GM12878 (cell line): ENCODE data around the gene DMAC2. TPM values are rescaled to one million over a fixed set of nuclear protein-coding genes. Genes with fewer than 3 reads are reported as not detected.

Experiments
- ATAC-seq: fragments of 200-7000 bp; cut with Tn5 transposase; 3 replicates; pipeline ENCODE4 v1.9.1; 2020; ENCODE audit warnings: mild to moderate bottlenecking, moderate library complexity
- BruUV-seq: library from RNA; stranded (reverse); fragments of 400-500 nt; replicated peaks from 2 replicates; lab custom pipeline; 2021; lab: Mats Ljungman, UMichigan
- CTCF ChIA-PET: fragments of 300-600 bp; sonication (Branson Sonifier 250); formaldehyde crosslinking; extraction: SDS; loops from one replicate; lab custom pipeline; 2021; ENCODE audit warnings: inconsistent platforms; lab: Yijun Ruan, JAX
- POLR2A ChIA-PET: fragments of 350-600 bp; formaldehyde crosslinking; extraction: SDS; loops from one replicate; lab custom pipeline; 2021; ENCODE audit warnings: inconsistent platforms; lab: Charles Lee
- RAD21 ChIA-PET: fragments of 300-600 bp; sonication (Branson Sonifier 250); formaldehyde crosslinking; loops from one replicate; lab custom pipeline; 2023; ENCODE audit warnings: antibody characterized with exemption; ENCODE audit not compliant: unreplicated experiment; lab: Charles Lee
- SMC1A ChIA-PET: fragments of 300-600 bp; sonication (Branson Sonifier 250); formaldehyde crosslinking; loops from one replicate; lab custom pipeline; 2023; ENCODE audit not compliant: unreplicated experiment, uncharacterized antibody; lab: Charles Lee
- DNase-seq: peaks from one replicate; pipeline ENCODE4 v3.0.0-alpha.2; 2011; ENCODE audit warnings: low read depth, low spot score
- FAIRE-seq: peaks from 3 replicates; lab custom pipeline; 2011; peaks lifted over from hg19 to GRCh38; lab: Jason Lieb, UNC
- H2AFZ ChIP-seq: 2 replicates; pipeline ENCODE4 v1.6.0; 2011; ENCODE audit warnings: low read depth, low read length, control low read depth; ENCODE audit not compliant: control insufficient read depth
- H3K27ac ChIP-seq: 2 replicates; pipeline ENCODE4 v1.5.1; 2011; ENCODE audit warnings: control low read depth; ENCODE audit not compliant: control insufficient read depth, insufficient read depth
- H3K27me3 ChIP-seq, 2 experiments: replicated peaks in 1 of 2; 2 replicates each; pipeline versions ENCODE4 v1.6.0 to v1.6.1; 2011; ENCODE audit warnings: low read length in 1 of 2; ENCODE audit not compliant: control insufficient read depth in 2 of 2, insufficient read depth in 2 of 2
- H3K36me3 ChIP-seq, 2 experiments: 2 replicates each; pipeline ENCODE4 v1.5.1; 2011; ENCODE audit warnings: low read length in 1 of 2; ENCODE audit not compliant: control insufficient read depth in 2 of 2, insufficient read depth in 2 of 2
- H3K4me1 ChIP-seq: 2 replicates; pipeline ENCODE4 v1.6.1; 2011; ENCODE audit warnings: mild to moderate bottlenecking, low read length, moderate library complexity, mixed read lengths; ENCODE audit not compliant: control insufficient read depth, insufficient read depth
- H3K4me2 ChIP-seq: 2 replicates; pipeline ENCODE4 v1.6.0; 2011; ENCODE audit warnings: control low read depth; ENCODE audit not compliant: control insufficient read depth, insufficient read depth
- H3K4me3 ChIP-seq: fragments of 200-600 bp; sonication (generic); 2 replicates; pipeline ENCODE4 v1.5.1; 2016
- H3K79me2 ChIP-seq: 2 replicates; pipeline ENCODE4 v1.6.0; 2011; ENCODE audit warnings: low read length; ENCODE audit not compliant: control insufficient read depth, insufficient read depth
- H3K9ac ChIP-seq: 2 replicates; pipeline ENCODE4 v1.8.0; 2011; ENCODE audit warnings: low read length, control low read depth, mixed read lengths; ENCODE audit not compliant: control insufficient read depth, insufficient read depth
- H3K9me3 ChIP-seq: replicated peaks from 3 replicates; pipeline ENCODE4 v1.5.1; 2011; ENCODE audit warnings: mild to moderate bottlenecking, low read length; ENCODE audit not compliant: control insufficient read depth, insufficient read depth
- H4K20me1 ChIP-seq: 2 replicates; pipeline ENCODE4 v1.6.0; 2011; ENCODE audit not compliant: control insufficient read depth, insufficient read depth
- EED ChIP-seq: sonication (generic); IDR thresholded peaks from 2 replicates; pipeline ENCODE4 v1.6.1; 2016; ENCODE audit warnings: antibody characterized with exemption, low read depth
- ESRRA ChIP-seq: IDR thresholded peaks from 2 replicates; pipeline ENCODE4 v1.6.1; 2012; ENCODE audit warnings: mild to moderate bottlenecking, low read length, improper control_type of control experiment
- HCFC1 ChIP-seq: fragments of 150-350 bp; IDR thresholded peaks from 2 replicates; pipeline ENCODE4 v1.6.1; 2014; ENCODE audit warnings: low read length
- POLR2A ChIP-seq: IDR thresholded peaks from 2 replicates; pipeline ENCODE4 v1.6.1; 2011; ENCODE audit warnings: low read depth, mild to moderate bottlenecking, low read length
- TBL1XR1 ChIP-seq: IDR thresholded peaks from 2 replicates; pipeline ENCODE4 v1.6.1; 2012; ENCODE audit warnings: low read depth, low read length, improper control_type of control experiment
- ZNF274 ChIP-seq: IDR thresholded peaks from one replicate; pipeline ENCODE4 v1.8.0; 2011; ENCODE audit not compliant: insufficient read length, insufficient read depth
- ZNF622 ChIP-seq: fragments of 450-650 bp; IDR thresholded peaks from 2 replicates; pipeline ENCODE4 v1.6.1; 2017; ENCODE audit warnings: mild to moderate bottlenecking, inconsistent platforms
- ZZZ3 ChIP-seq: IDR thresholded peaks from 2 replicates; pipeline ENCODE4 v1.6.1; 2011; ENCODE audit warnings: low read depth; ENCODE audit not compliant: control insufficient read depth, insufficient read length
- WGBS: methylation state at CpG from one replicate; pipeline ENCODE4 v1.1.6; 2016; ENCODE audit warnings: low lambda C conversion rate; ENCODE audit not compliant: insufficient replicate concordance, insufficient coverage; ENCODE audit errors: missing lambda C conversion rate; 5-methylcytosine and 5-hydroxymethylcytosine counted together
- in situ Hi-C: fragments of 300-500 bp; cut with MboI; formaldehyde crosslinking; loops from 9 replicates; pipeline ENCODE4 v1.14.3; 2018; ENCODE audit warnings: mixed read lengths
- intact Hi-C: fragments of 100-400 bp; cut with micrococcal nuclease; formaldehyde crosslinking; loops from one replicate; pipeline ENCODE4 v1.14.2; 2022; ENCODE audit not compliant: unreplicated experiment
- polyA plus RNA-seq, 11 experiments: library from polyadenylated mRNA; depleted of rRNA in 4 of 11; unstranded in 6 of 11; stranded (reverse) in 5 of 11; fragments of >200 nt; fragmentation: Nextera tagmentation in 4 of 11; fragmentation: Illumina TruSeq in 1 of 11; extraction: Ambion mirVana in 4 of 11; extraction: Trizol in 1 of 11; gene quantifications; 1 replicate in 1 of 11; 2 replicates in 10 of 11; pipeline versions ENCODE4 v1.2.1 to v1.2.3, GENCODE V29; 2011 to 2016; ENCODE audit warnings: inconsistent platforms in 2 of 11, missing spikeins in 2 of 11, low read depth in 1 of 11
- total RNA-seq, 4 experiments: library from RNA; depleted of rRNA in 3 of 4; stranded (reverse); fragments of >200 nt in 3 of 4; fragmentation: Illumina TruSeq in 1 of 4; extraction: Trizol in 1 of 4; gene quantifications; 2 replicates each; pipeline versions ENCODE4 v1.2.1 to v1.2.3, GENCODE V29; 2013 to 2021
- TF ChIP-seq, protein P1 (sequence below): fragments of 450-650 bp; IDR thresholded peaks from 2 replicates; pipeline ENCODE4 v1.6.1; 2014; ENCODE audit warnings: mild to moderate bottlenecking
- TF ChIP-seq, protein P2 (sequence below): IDR thresholded peaks from 2 replicates; pipeline ENCODE4 v1.6.1; 2012; ENCODE audit warnings: low read depth, low read length, improper control_type of control experiment
- TF ChIP-seq, protein P3 (sequence below): IDR thresholded peaks from 2 replicates; pipeline ENCODE4 v1.6.1; 2012; ENCODE audit warnings: low read depth, low read length, improper control_type of control experiment
- TF ChIP-seq, protein P4 (sequence below): fragments of 450-650 bp; IDR thresholded peaks from 2 replicates; pipeline ENCODE4 v1.6.1; 2017; ENCODE audit warnings: mild to moderate bottlenecking, low read depth, inconsistent platforms; ENCODE audit not compliant: poor library complexity, severe bottlenecking

Gene DMAC2
- total and polyA plus RNA-seq, 10 of the 15 experiments (the other 5 are each of a cell fraction or from before 2014, with no cell fraction given), result 10.8 to 57.2 (median 42.7) TPM

DNA sequence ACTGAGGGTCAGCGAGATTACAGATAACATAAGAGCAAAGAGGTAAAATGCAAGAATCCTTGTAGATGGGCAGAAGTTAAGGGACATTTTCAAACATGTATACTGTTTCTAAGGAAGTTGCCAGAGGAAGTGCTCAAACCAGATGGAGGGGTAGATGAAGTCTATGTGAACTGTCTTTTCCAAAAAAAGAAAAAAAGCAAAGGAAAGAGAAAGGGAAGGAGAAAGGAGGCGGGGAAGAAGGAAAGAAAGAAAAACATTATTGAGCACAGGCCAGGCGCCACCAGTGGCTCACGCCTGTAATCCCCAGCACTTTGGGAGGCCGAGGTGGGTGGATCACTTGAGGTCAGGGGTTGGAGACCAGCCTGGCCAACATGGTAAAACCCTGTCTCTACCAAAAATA lies 5.3 kb downstream of the DMAC2 start:
- Histone ChIP-seq H3K4me2 (no peak overlapping the region), H3K4me1 (no peaks in the 10 kb centered on the region), H4K20me1 (no peaks in the 10 kb centered on the region), H3K9ac (no peak overlapping the region), H3K36me3 (peaks cover 9 to 10% of the 10 kb centered on the region in 2 experiments; a peak in 3 of 4 replicates), H2AFZ (no peak overlapping the region), H3K4me3 (no peak overlapping the region), H3K27ac (no peak overlapping the region), H3K79me2 (peaks cover 2% of the 10 kb centered on the region), H3K9me3 (no peaks in the 10 kb centered on the region), H3K27me3 (no peaks in the 10 kb centered on the region)
- FAIRE-seq (no peak), ATAC-seq (no peak), DNase-seq (no peak)
- WGBS, result 81% methylated on average over 5 of the region's 5 CpGs
- in situ Hi-C loops (no loop called here), intact Hi-C loops (no loop called here)
- RAD21 ChIA-PET, result interaction anchor here (0.7 kb wide), 1 partner anchor 14 kb away, joined by 3 read pairs; no protein-coding TSS in a partner anchor
- no TSS peak for BruUV-seq
- POLR2A ChIA-PET, result no interaction called here
- TF ChIP-seq ZNF622, result no peak
- no peak for TF ChIP-seq HCFC1
- TF ChIP-seq, protein P1, sequence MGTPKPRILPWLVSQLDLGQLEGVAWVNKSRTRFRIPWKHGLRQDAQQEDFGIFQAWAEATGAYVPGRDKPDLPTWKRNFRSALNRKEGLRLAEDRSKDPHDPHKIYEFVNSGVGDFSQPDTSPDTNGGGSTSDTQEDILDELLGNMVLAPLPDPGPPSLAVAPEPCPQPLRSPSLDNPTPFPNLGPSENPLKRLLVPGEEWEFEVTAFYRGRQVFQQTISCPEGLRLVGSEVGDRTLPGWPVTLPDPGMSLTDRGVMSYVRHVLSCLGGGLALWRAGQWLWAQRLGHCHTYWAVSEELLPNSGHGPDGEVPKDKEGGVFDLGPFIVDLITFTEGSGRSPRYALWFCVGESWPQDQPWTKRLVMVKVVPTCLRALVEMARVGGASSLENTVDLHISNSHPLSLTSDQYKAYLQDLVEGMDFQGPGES, result no peak
- TF ChIP-seq EED, result no peak
- CTCF ChIA-PET, result interaction anchor here (0.6 kb wide), 1 partner anchor 129 kb away, joined by 3 read pairs; no protein-coding TSS in a partner anchor
- SMC1A ChIA-PET, result no interaction called here

DNA sequence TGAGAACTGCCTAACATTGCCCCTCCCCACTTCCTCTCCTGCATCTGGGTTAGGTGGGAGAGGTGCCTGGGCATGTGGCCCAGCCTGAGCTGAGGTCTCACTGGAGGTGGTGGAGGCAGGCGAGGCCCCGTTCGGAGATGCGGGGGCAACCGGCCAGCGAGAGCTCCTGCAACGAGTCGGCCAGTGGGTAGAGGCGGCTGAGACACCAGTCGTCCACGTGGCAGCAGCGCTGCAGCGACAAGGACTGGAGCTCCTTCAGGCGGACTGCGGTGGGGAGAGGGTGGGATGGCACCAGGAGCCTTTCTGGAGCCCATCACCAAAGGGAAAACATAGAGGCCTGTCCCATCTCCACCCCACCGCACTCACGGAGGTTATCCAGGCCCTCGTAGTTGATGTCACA lies 6.5 kb downstream of the DMAC2 start:
- 95% methylated on average over 14 of the region's 18 CpGs for WGBS
- Histone ChIP-seq H2AFZ (no peak overlapping the region), H3K27ac (no peak overlapping the region), H3K36me3 (peaks cover 9 to 16% of the 10 kb centered on the region in 2 experiments), H3K9me3 (no peaks in the 10 kb centered on the region), H3K4me2 (no peak overlapping the region), H3K79me2 (no peaks in the 10 kb centered on the region), H3K4me1 (no peaks in the 10 kb centered on the region), H3K27me3 (no peaks in the 10 kb centered on the region), H3K9ac (no peak overlapping the region), H4K20me1 (no peaks in the 10 kb centered on the region; the same call in 1 of the 2 replicates), H3K4me3 (no peak overlapping the region)
- TF ChIP-seq ZNF274 (no peak), TBL1XR1 (no peak), POLR2A (peak; percentile 34; the same call in 1 of the 2 replicates), ESRRA (no peak), ZZZ3 (no peak)
- TF ChIP-seq, protein P2, sequence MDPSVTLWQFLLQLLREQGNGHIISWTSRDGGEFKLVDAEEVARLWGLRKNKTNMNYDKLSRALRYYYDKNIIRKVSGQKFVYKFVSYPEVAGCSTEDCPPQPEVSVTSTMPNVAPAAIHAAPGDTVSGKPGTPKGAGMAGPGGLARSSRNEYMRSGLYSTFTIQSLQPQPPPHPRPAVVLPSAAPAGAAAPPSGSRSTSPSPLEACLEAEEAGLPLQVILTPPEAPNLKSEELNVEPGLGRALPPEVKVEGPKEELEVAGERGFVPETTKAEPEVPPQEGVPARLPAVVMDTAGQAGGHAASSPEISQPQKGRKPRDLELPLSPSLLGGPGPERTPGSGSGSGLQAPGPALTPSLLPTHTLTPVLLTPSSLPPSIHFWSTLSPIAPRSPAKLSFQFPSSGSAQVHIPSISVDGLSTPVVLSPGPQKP, result no peak
- TF ChIP-seq, protein P3, sequence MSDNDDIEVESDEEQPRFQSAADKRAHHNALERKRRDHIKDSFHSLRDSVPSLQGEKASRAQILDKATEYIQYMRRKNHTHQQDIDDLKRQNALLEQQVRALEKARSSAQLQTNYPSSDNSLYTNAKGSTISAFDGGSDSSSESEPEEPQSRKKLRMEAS, result no peak
- TF ChIP-seq, protein P4, sequence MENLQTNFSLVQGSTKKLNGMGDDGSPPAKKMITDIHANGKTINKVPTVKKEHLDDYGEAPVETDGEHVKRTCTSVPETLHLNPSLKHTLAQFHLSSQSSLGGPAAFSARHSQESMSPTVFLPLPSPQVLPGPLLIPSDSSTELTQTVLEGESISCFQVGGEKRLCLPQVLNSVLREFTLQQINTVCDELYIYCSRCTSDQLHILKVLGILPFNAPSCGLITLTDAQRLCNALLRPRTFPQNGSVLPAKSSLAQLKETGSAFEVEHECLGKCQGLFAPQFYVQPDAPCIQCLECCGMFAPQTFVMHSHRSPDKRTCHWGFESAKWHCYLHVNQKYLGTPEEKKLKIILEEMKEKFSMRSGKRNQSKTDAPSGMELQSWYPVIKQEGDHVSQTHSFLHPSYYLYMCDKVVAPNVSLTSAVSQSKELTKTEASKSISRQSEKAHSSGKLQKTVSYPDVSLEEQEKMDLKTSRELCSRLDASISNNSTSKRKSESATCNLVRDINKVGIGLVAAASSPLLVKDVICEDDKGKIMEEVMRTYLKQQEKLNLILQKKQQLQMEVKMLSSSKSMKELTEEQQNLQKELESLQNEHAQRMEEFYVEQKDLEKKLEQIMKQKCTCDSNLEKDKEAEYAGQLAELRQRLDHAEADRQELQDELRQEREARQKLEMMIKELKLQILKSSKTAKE, result no peak
- FAIRE-seq (no peak), ATAC-seq (no peak), DNase-seq (no peak)
- no TSS peak for BruUV-seq
- RAD21 ChIA-PET, result no interaction called here
- SMC1A ChIA-PET, result no interaction called here
- POLR2A ChIA-PET, result interaction anchor here (0.5 to 0.6 kb wide), 2 partner anchors 68 to 626 kb away, joined by 3 to 5 read pairs; no protein-coding TSS in a partner anchor
- CTCF ChIA-PET, result interaction anchor here (0.7 to 1.7 kb wide), 4 partner anchors 23 to 1142 kb away, joined by 3 to 5 read pairs (median 4); no protein-coding TSS in a partner anchor
- intact Hi-C loops, result no loop called here
- in situ Hi-C loops, result no loop called here
